ENCODE measurements around the gene KIAA0513. TPM values are rescaled to one million over a fixed set of nuclear protein-coding genes. Genes with fewer than 3 reads are reported as not detected.
A peak's percentile ranks its signal among the peaks of the same experiment; 100 is the strongest.

Gene KIAA0513
- total and polyA plus RNA-seq, 2 of the 13 experiments (the other 11 are each of a cell fraction or from before 2014, with no cell fraction given) = 1.8 TPM

DNA sequence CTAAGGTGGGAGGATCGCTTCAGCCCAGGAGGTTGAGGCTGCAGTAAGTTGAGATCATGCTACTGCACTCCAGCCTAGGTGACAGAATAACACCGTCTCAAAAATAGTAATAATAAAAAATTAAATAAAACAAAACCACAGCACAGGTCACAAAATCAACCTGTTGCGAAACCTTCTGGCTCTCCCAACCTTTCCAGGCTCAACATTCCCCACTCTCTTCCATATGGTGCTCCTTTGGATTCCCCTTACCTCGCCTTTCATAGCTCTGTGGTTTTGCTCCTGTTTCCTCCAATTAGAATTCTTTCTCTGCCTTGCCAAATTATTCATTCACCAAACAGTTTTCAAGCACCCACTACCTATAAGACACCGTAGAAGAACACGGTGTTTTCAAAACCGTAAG lies 21.0 kb upstream of the KIAA0513 start:
- FAIRE-seq = no peak
- peaks cover 84% of the 10 kb centered on the region for H3K4me1 ChIP-seq (ENCODE audit: insufficient read depth, low read length)
- CTCF ChIA-PET (ENCODE audit: low intra/inter-chr PET ratio, low total read pairs) = no interaction called here
- TF ChIP-seq CEBPG (CRISPR knock-in tag; IDR thresholded peaks at IDR 0.05) (peak; percentile 39; the same call in 1 of the 2 replicates), CEBPB (IDR thresholded peaks at IDR 0.05; ENCODE audit: borderline replicate concordance, low read depth, low read length) (peak; percentile 78), ZMAT5 (CRISPR knock-in tag; IDR thresholded peaks at IDR 0.05; ENCODE audit: borderline replicate concordance, low read depth) (no peak)
- DNase-seq (ENCODE audit: low spot score) = no peak
- peaks cover 5 to 7% of the 10 kb centered on the region in 2 experiments; a peak in 4 of 5 replicates for H3K36me3 ChIP-seq (replicated peaks in 1 of 2; ENCODE audit: control insufficient read depth in 1 of 2, insufficient read depth in 2 of 2, low read length in 2 of 2)
- POLR2A ChIA-PET = interaction anchor here (1.5 to 2.1 kb wide), 2 partner anchors 12 to 31 kb away, joined by 3 to 9 read pairs; no protein-coding TSS in a partner anchor
- intact Hi-C loops (cut with micrococcal nuclease; ENCODE audit: unreplicated experiment) (no loop called here), in situ Hi-C loops (cut with HindIII; ENCODE audit: extremely low pct_ligation_motif_present, low pct_unique_long_range_greater_than_20kb) (no loop called here)
- H2AFZ ChIP-seq (ENCODE audit: low read length) = no peak overlapping the region
- peaks cover 21% of the 10 kb centered on the region; the same call in 1 of the 2 replicates for H4K20me1 ChIP-seq (ENCODE audit: insufficient read depth, low read length)
- peaks cover 89% of the 10 kb centered on the region for H3K79me2 ChIP-seq (ENCODE audit: insufficient read depth, low read length)
- ATAC-seq = no peak
- no peak overlapping the region for H3K4me3 ChIP-seq (replicated peaks in 1 of 3; ENCODE audit: insufficient read depth in 1 of 3, low read depth in 2 of 3, low read length in 3 of 3)
- no peak overlapping the region for H3K27ac ChIP-seq (ENCODE audit: extremely low read length, insufficient read depth, low read length)
- no peaks in the 10 kb centered on the region for H3K9me3 ChIP-seq (ENCODE audit: low read length)
- 96% methylated on average over 7 of the region's 7 CpGs for WGBS (ENCODE audit: low lambda C conversion rate)
- no peak overlapping the region for H3K9ac ChIP-seq (ENCODE audit: insufficient read depth, low read depth, low read length)
- no peaks in the 10 kb centered on the region; a peak in 1 of 5 replicates for H3K27me3 ChIP-seq (ENCODE audit: control insufficient read depth in 1 of 2, insufficient read depth in 2 of 2, low read length in 2 of 2)
- BruUV-seq (replicated peaks) = no TSS peak
- no peak overlapping the region for H3K4me2 ChIP-seq (ENCODE audit: low read depth, low read length)

DNA sequence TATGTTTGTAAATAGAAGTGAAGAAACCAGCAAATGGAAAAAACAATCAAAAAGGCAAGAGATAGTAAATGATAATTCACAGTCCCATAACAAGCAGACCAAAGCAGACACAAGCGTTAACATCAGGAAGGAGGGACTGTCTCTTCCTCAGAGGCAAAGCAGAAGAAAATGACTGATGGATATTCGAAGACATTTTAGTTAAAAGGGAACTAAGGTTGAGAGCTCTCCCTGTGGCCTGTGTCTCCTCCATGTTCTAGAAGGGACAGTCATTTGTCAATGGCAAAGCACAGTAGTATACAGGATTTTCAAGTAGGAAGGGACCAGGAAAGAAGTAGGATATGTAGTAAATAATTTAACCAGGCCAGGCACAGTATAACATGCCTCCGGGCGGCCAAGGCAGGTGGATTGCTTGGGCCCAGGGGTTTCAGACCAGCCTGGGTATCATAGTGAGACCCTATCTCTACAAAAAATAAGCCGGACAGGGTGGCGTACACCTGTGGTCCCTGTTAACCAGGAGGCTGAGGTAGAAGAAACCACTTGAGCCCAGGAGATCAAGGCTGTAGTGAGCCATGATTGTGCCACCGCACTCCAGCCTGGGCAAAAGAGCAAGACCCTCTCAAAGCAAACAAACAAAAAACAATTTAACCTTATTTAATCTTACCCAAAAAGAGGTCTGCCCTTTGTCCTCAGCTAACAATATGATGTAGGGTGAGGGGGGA lies 19.9 kb upstream of the KIAA0513 start:
- Histone ChIP-seq H3K36me3 (replicated peaks in 1 of 2; ENCODE audit: control insufficient read depth in 1 of 2, insufficient read depth in 2 of 2, low read length in 2 of 2) (peaks cover 5 to 7% of the 10 kb centered on the region in 2 experiments; a peak in 4 of 5 replicates), H2AFZ (ENCODE audit: low read length) (no peak overlapping the region), H3K4me2 (ENCODE audit: low read depth, low read length) (0 out of 2 replicates have a peak overlapping the region, but pooled peaks have one; percentile 15), H3K79me2 (ENCODE audit: insufficient read depth, low read length) (peaks cover 79% of the 10 kb centered on the region), H3K9me3 (ENCODE audit: low read length) (no peaks in the 10 kb centered on the region), H3K9ac (ENCODE audit: insufficient read depth, low read depth, low read length) (no peak overlapping the region), H4K20me1 (ENCODE audit: insufficient read depth, low read length) (peaks cover 21% of the 10 kb centered on the region; the same call in 1 of the 2 replicates), H3K4me1 (ENCODE audit: insufficient read depth, low read length) (peaks cover 82% of the 10 kb centered on the region), H3K27ac (ENCODE audit: extremely low read length, insufficient read depth, low read length) (no peak overlapping the region), H3K4me3 (replicated peaks in 1 of 3; ENCODE audit: insufficient read depth in 1 of 3, low read depth in 2 of 3, low read length in 3 of 3) (no peak overlapping the region), H3K27me3 (ENCODE audit: control insufficient read depth in 1 of 2, insufficient read depth in 2 of 2, low read length in 2 of 2) (no peaks in the 10 kb centered on the region; a peak in 1 of 5 replicates)
- FAIRE-seq (no peak), DNase-seq (ENCODE audit: low spot score) (no peak), ATAC-seq (no peak)
- ChIA-PET POLR2A (interaction anchor here (1.2 kb wide), 1 partner anchor 9 kb away, joined by 3 read pairs; no protein-coding TSS in a partner anchor), CTCF (ENCODE audit: low intra/inter-chr PET ratio, low total read pairs) (no interaction called here)
- intact Hi-C loops (cut with micrococcal nuclease; ENCODE audit: unreplicated experiment) (no loop called here), in situ Hi-C loops (cut with HindIII; ENCODE audit: extremely low pct_ligation_motif_present, low pct_unique_long_range_greater_than_20kb) (no loop called here)
- 96% methylated on average over 7 of the region's 7 CpGs for WGBS (ENCODE audit: low lambda C conversion rate)
- no peak for TF ChIP-seq TIGD3 (CRISPR knock-in tag; IDR thresholded peaks at IDR 0.05; ENCODE audit: borderline replicate concordance)
- peak; percentile 82 for TF ChIP-seq ZNF121 (CRISPR knock-in tag; IDR thresholded peaks at IDR 0.05)
- no TSS peak for BruUV-seq (replicated peaks)

All from HepG2 (cell line).